ENCODE measurements around the gene HIRIP3. TPM values are rescaled to one million over a fixed set of nuclear protein-coding genes. Genes with fewer than 3 reads are reported as not detected.

The HIRIP3 gene
- total and polyA plus RNA-seq, 2 experiments from 2014 or later: 22.2 to 26.7 TPM

DNA sequence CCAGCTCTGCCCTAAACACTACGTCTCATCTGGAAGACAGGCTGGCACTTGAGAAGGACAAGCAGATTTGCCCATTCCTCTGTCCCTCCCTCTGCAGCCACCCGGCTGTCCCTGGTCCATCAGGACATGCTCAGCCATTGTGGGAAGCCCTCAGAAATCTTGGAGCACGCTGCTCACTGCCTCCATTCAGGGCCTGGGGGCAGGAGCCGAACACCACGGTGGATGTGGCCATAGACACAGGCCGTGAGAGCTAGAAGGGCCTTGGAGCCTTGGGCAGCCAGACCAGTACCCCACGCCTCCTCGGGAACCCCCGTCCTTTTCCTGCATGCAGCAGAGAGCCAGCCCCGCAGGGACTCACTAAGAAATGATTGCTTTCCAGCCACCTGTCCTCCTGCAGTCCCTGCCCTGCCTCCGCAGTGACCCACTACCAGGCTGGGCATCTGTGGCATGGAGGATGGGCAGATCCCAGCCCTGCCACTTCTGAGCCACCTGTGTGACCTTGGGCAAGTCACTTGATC, 12.0 kb upstream of the HIRIP3 start:
- no peaks in the 10 kb centered on the region for H3K36me3 ChIP-seq

DNA sequence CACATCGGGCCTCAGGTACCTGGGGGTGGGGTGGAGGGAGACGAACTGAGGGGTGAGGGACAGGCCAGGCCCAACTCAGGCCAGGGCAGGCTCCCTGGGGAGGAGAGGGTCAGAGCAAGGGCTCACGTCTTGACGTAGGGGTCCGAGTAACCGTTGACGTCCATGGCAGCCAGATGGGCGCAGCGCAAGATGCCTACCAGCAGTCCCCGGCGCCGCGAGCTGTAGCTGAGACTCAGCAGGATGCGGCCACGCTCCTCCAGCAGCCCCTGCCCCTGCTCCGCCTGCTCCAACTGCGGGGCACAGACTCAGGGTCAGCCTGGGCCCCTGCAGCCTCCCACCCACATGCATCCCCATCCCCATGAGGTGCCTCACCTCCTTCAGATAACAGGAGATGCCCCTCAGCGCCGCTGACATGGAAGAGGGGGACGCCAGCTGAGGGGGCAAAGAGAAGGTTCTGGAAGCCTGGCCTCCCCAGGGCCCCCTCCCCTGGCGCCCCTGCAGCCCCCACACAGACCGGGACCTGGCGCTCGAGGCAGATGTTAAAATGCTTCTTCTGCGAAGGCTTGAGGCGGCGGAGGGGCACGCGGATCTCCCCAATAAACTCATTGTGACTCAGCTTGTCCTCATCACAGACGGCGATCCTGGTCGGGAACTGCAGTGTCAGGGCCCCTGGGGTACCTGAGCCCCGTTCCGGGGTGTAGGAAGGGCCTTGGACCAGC, 11.4 kb upstream of the HIRIP3 start:
- no peak for DNase-seq (ENCODE audit: low read depth in 1 of 2, low spot score in 1 of 2)
- Histone ChIP-seq H3K4me1 (ENCODE audit: low read depth) (no peaks in the 10 kb centered on the region), H3K4me3 (no peak overlapping the region), H3K27ac (no peak overlapping the region), H3K27me3 (peaks cover 30% of the 10 kb centered on the region), H3K36me3 (no peaks in the 10 kb centered on the region), H3K9me3 (ENCODE audit: low read depth) (no peaks in the 10 kb centered on the region)
- TF ChIP-seq, protein P1, sequence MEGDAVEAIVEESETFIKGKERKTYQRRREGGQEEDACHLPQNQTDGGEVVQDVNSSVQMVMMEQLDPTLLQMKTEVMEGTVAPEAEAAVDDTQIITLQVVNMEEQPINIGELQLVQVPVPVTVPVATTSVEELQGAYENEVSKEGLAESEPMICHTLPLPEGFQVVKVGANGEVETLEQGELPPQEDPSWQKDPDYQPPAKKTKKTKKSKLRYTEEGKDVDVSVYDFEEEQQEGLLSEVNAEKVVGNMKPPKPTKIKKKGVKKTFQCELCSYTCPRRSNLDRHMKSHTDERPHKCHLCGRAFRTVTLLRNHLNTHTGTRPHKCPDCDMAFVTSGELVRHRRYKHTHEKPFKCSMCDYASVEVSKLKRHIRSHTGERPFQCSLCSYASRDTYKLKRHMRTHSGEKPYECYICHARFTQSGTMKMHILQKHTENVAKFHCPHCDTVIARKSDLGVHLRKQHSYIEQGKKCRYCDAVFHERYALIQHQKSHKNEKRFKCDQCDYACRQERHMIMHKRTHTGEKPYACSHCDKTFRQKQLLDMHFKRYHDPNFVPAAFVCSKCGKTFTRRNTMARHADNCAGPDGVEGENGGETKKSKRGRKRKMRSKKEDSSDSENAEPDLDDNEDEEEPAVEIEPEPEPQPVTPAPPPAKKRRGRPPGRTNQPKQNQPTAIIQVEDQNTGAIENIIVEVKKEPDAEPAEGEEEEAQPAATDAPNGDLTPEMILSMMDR (IDR thresholded peaks at IDR 0.05; ENCODE audit: low read depth, low read length): no peak

More for the DNA sequence above, 12.0 kb upstream of the HIRIP3 start:
- Histone ChIP-seq H3K4me1 (ENCODE audit: low read depth) (no peaks in the 10 kb centered on the region), H3K9me3 (ENCODE audit: low read depth) (no peaks in the 10 kb centered on the region), H3K4me3 (no peak overlapping the region), H3K27me3 (peaks cover 36% of the 10 kb centered on the region), H3K27ac (no peak overlapping the region)
- DNase-seq (ENCODE audit: low read depth in 1 of 2, low spot score in 1 of 2): no peak
- TF ChIP-seq, protein P1 (IDR thresholded peaks at IDR 0.05; ENCODE audit: low read depth, low read length): no peak

DNA sequence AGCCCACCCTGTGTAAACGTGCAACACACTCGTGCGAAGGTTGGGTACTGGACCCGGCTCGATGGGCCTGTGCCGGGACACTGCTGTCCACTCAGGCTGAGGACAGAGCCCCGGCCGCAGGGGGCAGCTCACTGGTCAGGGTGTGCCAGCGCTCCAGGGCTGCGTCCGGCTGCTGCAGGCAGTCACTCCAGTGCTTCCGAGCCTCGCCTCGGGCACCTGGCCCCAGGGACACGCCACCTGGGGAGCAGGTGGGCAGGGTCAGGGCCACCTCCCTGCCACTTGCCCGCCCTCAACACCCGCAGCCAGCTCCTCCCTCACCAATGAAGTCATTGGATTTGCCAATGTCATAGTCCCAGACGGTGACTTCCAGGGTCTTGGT, 10.7 kb upstream of the HIRIP3 start:
- no peaks in the 10 kb centered on the region for H3K4me1 ChIP-seq (ENCODE audit: low read depth)
- no peaks in the 10 kb centered on the region for H3K9me3 ChIP-seq (ENCODE audit: low read depth)
- no peak overlapping the region for H3K4me3 ChIP-seq
- H3K27ac ChIP-seq: no peak overlapping the region
- no peak for DNase-seq (ENCODE audit: low read depth in 1 of 2, low spot score in 1 of 2)
- H3K27me3 ChIP-seq: peaks cover 23% of the 10 kb centered on the region
- no peaks in the 10 kb centered on the region for H3K36me3 ChIP-seq
- TF ChIP-seq, protein P1 (IDR thresholded peaks at IDR 0.05; ENCODE audit: low read depth, low read length): no peak

DNA sequence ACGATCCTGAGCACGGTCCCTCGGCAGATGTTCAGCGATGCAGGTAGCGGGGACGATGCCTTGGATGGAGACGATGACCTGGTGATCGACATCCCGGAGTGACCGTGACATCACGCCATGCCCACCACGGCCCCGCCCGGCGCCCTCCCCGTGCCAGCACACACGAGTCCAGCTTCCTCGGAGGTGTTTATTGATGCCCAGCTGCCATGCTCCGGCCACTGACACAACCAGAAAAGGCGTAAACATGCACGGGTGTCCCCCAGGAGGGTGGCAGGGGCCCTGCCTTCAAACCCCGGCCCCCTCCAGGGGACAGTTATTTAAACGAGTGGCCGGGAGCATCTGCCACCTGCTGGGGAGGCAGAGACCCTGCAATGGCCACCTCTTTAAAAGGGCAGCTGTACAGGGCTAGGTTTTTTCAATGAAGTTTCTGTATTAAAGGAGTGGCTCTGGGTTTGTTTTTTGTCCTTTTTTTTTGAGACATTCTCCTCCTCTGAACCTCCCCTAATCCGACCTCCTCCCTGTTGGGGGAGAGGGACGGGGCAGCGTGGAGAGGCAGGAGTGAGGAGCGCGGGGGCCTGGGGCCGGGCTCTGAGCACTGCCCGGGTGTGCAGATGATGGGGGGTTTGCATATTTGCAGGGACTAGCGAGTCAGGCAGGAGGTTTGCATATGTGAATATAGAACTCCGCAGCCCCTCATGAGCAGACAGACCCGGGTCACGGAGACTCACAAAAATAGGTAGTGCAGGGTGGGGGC, 10.1 kb upstream of the HIRIP3 start:
- Histone ChIP-seq H3K4me1 (ENCODE audit: low read depth) (no peaks in the 10 kb centered on the region), H3K27ac (no peak overlapping the region), H3K9me3 (ENCODE audit: low read depth) (no peaks in the 10 kb centered on the region), H3K27me3 (peaks cover 17% of the 10 kb centered on the region), H3K4me3 (no peak overlapping the region), H3K36me3 (no peaks in the 10 kb centered on the region)
- TF ChIP-seq, protein P1 (IDR thresholded peaks at IDR 0.05; ENCODE audit: low read depth, low read length): peak; percentile 83
- peak; percentile 52 for DNase-seq (ENCODE audit: low read depth in 1 of 2, low spot score in 1 of 2)

DNA sequence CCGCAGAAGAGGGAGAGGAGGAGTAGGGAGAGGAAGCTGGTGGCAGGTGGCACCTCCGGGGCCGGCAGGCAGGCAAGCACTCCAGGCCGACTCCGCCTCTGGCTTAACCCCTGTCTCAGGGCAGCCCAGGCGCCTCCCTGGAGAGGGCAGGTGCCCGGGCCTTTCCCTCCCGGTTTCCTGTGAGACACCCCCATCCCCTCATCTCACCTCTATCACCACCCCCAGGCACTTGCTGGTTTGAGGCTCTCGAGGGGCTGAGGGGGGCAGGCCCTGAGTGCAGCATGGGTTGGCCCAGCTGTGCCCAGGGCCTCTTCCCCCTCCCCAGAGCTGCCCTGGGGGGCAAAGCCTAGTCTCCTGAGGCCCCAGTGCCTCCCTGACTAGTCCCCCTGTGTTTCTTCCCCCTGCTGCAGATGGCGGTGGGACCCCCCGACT, 9.4 kb upstream of the HIRIP3 start:
- no peak for DNase-seq (ENCODE audit: low read depth in 1 of 2, low spot score in 1 of 2)
- TF ChIP-seq, protein P1 (IDR thresholded peaks at IDR 0.05; ENCODE audit: low read depth, low read length): no peak

More for the DNA sequence above, 9.4 kb upstream of the HIRIP3 start:
- Histone ChIP-seq H3K27ac (no peak overlapping the region), H3K4me1 (ENCODE audit: low read depth) (no peaks in the 10 kb centered on the region), H3K9me3 (ENCODE audit: low read depth) (no peaks in the 10 kb centered on the region), H3K4me3 (no peak overlapping the region), H3K27me3 (peaks cover 11% of the 10 kb centered on the region), H3K36me3 (no peaks in the 10 kb centered on the region)
